Cardiac fibroblast (primary cell): ENCODE data around the gene FKBP1A.

Experiments used
- DNase-seq, 2 donors: peaks; one replicate each; pipeline versions ENCODE4 v3.0.0 to v3.0.0-alpha.2; 2010; ENCODE audit warnings: low read depth in 2 of 2
- H3K4me3 ChIP-seq, 2 donors: replicated peaks in 1 of 2; 1 replicate in 1 of 2; 2 replicates in 1 of 2; pipeline ENCODE4 v1.5.1; 2011; ENCODE audit warnings: low read depth in 2 of 2, low read length in 2 of 2, mild to moderate bottlenecking in 2 of 2, moderate library complexity in 1 of 2
- TF ChIP-seq, protein P1 (sequence below): IDR thresholded peaks from one replicate; pipeline ENCODE4 v1.5.1; 2011; ENCODE audit warnings: low read depth, mild to moderate bottlenecking, low read length, inconsistent platforms

FKBP1A gene

DNA sequence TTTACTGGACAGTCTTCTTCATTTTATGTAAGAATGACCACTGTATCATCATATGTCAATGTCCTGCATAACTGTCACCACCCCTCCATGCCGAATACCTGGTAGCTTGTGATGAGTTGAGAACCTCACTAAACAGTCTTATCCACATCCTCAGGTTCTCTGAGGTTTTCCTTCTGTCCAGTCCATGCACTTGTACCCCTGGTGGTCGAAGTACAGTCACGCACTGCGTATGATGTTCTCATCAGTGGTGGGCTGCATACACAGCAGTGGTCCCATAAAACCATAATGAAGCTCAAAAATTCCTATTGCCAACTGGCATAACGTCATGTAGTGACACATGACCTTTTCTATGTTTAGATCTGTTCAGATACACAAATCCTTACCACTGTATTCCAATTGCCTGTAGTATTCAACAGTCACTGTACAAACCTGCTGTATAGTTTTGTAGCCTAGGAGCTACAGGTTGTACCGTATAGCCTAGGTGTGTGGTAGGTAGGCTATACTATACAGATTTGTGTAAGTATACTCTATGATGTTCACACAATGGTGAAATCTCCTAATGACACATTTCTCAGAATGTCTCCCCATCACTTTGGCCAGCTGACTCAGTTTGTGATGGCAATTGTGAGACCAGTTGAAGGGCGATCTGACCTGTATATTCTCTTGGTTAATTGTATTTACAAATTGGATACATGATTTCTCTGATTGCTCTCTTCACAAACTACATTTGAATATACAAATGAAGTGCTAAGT lies 32.6 kb downstream of the FKBP1A start:
- no peak overlapping the region for H3K4me3 ChIP-seq
- DNase-seq: no peak
- TF ChIP-seq, protein P1, sequence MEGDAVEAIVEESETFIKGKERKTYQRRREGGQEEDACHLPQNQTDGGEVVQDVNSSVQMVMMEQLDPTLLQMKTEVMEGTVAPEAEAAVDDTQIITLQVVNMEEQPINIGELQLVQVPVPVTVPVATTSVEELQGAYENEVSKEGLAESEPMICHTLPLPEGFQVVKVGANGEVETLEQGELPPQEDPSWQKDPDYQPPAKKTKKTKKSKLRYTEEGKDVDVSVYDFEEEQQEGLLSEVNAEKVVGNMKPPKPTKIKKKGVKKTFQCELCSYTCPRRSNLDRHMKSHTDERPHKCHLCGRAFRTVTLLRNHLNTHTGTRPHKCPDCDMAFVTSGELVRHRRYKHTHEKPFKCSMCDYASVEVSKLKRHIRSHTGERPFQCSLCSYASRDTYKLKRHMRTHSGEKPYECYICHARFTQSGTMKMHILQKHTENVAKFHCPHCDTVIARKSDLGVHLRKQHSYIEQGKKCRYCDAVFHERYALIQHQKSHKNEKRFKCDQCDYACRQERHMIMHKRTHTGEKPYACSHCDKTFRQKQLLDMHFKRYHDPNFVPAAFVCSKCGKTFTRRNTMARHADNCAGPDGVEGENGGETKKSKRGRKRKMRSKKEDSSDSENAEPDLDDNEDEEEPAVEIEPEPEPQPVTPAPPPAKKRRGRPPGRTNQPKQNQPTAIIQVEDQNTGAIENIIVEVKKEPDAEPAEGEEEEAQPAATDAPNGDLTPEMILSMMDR: peak; percentile 19

DNA sequence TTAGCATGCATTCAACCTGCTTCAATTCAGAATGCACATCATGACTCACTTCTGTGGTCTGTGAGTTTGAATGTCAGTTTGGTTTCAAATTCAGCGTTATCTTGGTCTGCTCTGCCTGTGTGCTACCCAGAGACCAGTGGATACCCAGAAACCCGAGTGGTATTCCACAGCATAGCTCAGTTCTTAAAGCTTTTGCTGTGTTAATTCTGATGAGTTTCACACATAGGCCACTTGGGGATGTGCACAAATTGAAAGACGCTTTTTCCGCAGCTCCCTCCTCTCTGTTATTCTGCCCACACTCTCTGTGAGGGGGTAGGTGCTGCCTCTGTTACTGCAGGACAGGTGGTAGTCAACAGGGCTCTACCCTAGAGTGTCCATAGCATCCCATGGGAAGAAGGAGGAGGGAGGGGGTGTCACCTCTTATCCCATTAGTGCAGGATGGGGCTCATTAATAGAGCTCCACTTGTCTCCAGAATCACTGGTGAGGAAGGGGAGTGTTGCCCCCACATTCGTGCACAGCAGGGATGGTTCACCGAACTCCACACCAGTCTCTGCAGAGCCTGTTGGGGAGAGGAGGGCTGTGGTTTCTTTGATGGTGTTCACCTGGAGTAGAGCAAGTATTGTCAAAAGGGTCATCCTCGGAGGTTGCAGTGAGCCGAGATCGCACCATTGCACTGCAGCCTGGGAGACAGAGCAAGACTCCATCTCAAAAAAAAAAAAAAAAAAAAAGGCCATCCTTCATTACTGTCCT lies 34.8 kb downstream of the FKBP1A start:
- TF ChIP-seq, protein P1: no peak
- peak in 1 of 2 donors; percentile 43 for DNase-seq
- H3K4me3 ChIP-seq: no peak overlapping the region

DNA sequence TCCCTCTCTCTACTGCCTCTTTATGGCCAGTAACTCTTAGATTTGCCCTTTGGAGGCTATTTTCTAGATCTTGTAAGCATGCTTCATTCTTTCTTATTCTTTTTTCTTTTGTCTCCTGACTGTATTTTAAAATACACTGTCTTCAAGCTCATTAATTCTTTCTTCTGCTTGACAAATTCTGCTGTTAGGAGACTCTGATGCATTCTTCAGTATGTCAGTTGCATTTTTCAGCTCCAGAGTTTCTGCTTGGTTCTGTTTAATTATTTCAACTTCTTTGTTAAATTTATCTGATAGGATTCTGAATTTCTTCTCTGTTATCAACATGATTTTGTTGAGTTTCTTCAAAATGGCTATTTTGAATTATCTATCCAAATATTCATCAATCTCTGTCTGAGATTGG lies 38.9 kb downstream of the FKBP1A start:
- DNase-seq: no peak
- H3K4me3 ChIP-seq: no peak overlapping the region
- TF ChIP-seq, protein P1: no peak

DNA sequence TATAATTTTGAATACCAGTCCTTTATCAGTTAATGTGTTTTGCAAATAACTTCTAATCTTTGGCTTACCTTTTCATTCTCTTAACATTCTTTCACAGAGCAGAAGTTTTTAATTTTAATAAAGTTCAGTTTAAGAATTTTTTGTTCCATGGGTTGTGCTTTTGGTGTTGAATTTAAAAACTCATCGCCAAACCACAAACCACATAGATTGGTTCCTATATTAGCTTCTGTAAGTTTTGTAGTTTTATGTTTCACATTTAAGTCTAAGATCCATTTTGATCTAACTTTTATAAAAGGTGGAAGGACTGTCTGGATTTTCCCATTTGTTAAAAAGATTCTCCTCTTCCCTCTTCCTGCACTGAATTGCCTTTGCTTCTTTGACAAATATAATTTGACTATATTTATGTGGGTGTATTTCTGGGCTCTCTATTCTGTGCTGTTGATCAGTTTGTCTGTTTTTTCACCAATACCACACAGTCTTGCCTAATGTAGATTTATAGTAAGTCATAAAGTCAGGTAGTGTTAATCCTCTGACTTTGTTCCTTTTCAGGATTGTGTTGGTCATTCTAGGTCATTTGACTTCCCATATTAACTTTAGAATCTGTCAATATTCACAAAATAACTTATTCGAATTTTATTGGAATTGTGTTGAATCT lies 46.4 kb downstream of the FKBP1A start:
- no peak for DNase-seq
- TF ChIP-seq, protein P1: no peak
- no peak overlapping the region for H3K4me3 ChIP-seq

DNA sequence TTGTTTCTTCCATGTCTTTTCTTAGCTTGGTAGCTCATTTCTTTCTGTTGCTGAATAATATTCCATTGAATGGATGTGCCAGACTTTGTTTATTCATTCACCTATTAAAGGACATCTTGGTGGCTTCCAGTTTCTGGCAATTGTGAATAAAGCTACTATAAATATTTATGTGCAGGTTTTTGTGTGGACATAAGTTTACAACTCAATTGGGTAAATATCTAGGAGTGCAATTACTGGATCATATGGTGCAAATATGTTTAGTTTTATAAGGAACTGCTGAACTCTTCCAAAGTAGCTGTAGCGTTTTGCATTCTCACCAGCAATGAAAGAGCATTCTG lies 47.1 kb downstream of the FKBP1A start:
- no peak for DNase-seq
- TF ChIP-seq, protein P1: no peak
- H3K4me3 ChIP-seq: no peak overlapping the region

DNA sequence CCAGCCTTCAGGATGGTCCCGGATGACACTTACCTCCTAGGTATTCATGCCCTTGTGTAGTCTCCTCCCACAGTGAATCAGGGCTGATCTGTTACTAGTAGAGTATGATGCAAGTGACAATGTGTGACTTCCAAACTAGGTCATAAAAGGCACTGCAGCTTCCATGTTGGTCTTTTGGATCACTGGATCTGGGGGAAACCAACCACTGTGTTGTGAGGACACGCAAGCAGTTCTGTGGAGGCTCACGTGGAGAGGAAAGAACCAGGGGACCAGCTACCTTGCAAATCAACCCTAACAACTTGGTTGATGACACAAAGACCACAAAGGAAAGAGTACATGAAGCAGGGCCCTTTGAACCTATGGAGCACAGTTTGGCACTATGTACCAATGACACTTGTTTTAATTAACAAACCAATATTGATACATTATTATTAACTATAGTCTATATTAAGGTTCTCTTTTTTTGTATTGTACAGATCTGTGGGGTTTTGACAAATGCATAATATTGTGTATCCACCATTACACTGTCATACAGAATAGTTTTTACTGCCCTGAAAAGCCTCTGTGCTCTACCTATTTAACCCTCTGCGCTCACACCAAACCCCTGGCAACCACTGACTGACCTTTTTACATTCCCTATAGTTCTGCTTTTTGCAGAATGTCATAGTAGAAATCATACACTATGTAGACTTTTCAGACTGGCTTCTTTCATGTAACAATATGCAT lies 47.7 kb downstream of the FKBP1A start:
- TF ChIP-seq, protein P1: no peak
- no peak for DNase-seq
- no peak overlapping the region for H3K4me3 ChIP-seq
